ENCODE results near the gene SHCBP1.

Gene SHCBP1

DNA sequence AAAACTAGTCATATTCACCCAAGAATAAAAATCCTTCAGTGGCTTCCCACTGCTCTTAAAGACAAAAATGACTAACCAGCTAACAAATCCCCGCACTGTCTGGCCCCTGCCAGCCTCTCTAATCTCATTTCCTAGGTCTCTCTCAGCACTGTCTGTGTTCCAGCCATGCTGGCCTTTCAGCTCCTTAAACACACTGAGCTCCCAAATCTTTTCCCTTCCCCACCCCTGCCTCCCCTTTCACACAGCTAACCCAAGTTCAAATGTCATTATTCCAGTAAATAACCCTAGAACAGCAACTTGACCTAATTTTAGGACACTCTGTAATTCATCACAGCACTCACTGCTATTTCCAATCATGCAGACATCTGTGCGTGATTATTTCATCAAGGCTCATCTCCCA is 7.8 kb downstream of the SHCBP1 start:
- no peak for DNase-seq

GRCh38 chr16:46612121-46612520 is 9.1 kb downstream of the SHCBP1 start:
- no peak for DNase-seq

- DNase-seq: no peak
These were observed 13.7 kb downstream of the SHCBP1 start for GRCh38 chr16:46607529-46607928.

DNA sequence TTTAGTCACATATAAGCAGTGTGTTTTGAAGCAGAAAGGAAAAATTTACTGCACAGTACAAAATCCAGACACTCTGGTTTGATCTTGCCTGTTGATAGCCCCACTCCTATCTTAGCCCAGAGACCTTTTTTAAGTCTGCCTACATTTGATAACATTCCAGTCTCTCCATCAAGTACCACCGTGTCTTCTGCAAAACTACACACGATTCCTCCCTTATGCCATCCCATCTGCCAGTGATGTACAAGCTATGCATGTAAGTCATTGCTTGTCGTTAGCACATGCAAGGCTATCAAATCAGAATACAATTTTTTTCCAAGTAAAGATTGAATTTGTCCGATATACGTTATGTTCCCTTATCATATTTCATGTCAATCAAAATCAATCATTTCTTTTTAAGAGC is 14.9 kb downstream of the SHCBP1 start:
- no peak for DNase-seq

DNA sequence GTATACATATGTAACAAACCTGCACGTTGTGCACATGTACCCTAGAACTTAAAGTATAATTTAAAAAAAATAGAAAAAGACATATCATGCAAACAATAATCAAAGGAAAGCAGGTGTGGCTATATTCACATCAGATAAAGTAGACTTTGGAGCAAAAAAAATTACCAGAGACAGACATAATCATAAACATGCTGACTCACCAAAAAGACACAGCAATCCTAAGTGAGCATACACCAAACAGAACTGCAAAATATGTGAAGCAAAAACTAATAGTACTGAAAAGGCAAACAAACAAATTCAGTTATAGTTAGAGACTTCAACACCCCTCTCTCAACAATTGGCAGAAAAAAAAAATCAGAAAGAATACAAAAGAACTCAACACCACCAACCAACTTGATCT is 29.9 kb downstream of the SHCBP1 start:
- DNase-seq: no peak

DNA sequence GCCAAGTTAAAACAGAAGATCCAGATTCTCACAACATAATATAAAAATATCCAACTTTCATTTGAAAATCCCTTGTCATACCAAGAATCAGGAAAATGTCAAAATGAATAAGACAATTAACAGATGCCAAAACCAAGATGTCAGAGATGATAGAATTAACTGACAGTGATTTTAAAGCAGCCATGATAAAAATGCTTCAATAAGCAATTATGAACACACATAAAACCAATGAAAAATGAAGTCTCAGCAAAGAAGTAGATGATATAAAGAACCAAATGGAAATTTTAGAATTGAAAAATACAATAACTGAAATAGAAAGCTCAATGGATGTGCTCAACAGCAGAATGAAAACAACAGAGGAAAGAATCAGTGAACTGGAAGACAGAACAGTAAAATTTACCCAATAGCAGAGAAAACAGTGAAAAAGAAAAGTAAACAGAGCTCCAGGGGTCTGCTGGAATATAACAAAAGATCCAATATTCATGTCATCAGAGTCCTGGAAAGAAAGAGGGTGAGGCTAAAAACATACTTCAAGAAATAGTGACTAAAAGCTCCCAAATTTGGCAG is 35.1 kb downstream of the SHCBP1 start:
- DNase-seq: no peak

GRCh38 chr16:46583036-46583435 is 38.1 kb downstream of the SHCBP1 start:
- DNase-seq: no peak

DNA sequence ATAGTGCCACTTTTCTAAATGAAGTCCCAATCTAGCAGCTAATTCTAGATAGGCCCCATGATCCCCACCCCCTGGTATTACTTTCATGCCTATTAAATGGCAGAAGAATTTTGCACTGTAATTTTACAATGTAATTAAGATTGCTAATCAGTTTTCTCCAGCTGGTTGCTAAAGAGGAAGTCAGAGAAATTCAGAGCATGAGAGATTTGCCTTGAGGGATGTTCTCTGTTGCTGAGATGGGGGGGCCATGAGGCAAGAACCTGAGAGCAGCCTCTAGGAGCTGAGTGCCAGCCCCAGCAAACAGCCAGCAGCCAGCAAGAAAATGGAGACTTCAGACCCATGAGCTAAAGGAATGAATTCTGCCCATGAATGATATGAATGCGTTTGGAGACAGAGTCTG is 38.9 kb downstream of the SHCBP1 start:
- no peak for DNase-seq

DNA sequence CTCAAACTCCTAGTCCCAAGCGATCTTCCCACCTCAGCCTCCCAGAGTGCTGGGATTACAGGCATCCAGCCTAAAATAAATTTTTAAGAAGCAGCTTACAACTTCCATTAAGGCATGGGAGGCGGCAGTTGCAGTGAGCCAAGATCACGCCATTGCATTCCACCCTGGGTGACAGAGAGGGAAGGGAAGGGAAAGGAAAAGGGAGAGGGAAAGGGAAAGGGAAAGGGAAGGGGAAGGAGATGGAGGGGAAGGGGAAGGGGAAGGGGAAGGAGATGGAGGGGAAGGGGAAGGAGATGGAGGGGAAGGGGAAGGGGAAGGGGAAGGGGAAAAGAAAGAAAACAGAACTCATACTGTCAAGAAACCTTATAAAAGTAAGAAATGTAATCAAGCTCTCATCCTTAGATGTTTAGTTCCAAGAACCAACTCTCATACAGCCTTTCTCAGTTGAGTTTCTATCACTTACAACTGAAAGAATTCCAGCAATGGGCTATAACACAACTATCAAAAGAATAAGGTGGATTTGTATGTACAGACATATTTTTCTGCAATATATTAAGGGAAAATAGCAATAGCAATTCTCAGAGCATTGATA is 43.1 kb downstream of the SHCBP1 start:
- DNase-seq: no peak

GRCh38 chr16:46573834-46574159 is 47.4 kb downstream of the SHCBP1 start:
- no peak for DNase-seq

DNA sequence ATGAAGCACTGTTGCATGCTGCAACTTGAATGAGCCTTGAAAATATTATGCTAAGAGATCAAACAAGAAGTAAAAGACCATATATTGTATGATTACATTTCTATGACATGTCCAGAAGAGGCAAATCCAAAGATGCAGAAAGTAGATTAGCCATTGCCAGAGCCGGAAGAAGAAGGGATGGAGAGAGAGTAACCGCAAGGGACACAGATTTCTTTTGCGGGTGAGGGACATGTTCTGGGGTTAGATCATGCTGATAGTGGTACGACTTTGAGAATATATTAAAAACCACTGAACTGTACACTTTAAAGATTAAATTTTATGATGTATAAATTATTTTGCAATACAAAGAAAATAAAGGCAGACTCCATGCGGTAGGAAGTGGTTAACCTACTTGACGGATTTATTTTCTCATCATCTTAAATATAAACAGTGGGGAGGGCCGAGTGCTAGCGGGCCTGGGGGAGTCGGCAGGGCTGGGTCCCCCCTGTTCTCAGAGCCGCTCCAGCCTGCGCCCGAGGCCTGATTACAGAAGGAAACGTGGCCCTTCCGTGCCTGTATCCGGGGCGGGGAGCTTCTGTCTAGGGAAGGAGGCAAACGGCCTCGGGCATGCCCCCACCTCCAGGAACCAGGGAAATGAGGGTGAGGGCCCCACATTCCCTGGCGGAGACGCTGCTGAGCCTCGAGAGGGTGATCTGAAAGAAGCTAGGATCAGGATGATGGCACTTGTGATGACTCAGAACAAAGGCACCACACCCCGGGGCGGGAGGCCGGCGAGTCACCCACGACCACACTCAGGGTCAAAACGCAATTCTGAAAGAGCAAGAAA is 48.0 kb downstream of the SHCBP1 start:
- DNase-seq: peak; percentile 74

DNA sequence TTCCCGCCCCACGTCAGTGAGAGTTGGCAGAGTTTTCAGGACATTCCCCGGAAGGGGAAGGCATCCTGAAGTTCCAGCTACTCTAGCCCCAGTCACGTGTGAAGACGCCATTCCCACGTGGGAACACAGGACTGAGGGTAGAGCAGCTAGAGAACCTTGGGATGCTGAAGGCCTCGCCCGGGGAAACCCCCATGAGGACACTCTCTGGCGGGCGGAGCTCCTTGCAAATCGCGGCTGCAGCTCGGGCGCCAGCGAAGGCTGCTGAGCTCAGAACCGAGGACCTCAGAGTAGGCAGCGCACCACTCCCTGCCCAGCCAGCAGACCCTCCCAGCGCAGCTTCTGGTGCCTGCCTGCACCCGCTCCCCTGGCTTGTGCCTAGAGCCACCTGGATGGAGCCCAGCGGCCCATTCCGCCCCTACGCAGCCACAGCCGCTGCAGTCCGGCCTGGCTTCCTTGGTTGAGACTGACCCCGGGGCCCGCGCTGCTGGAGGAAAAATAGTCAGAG is 51.9 kb downstream of the SHCBP1 start:
- no peak for DNase-seq

DNA sequence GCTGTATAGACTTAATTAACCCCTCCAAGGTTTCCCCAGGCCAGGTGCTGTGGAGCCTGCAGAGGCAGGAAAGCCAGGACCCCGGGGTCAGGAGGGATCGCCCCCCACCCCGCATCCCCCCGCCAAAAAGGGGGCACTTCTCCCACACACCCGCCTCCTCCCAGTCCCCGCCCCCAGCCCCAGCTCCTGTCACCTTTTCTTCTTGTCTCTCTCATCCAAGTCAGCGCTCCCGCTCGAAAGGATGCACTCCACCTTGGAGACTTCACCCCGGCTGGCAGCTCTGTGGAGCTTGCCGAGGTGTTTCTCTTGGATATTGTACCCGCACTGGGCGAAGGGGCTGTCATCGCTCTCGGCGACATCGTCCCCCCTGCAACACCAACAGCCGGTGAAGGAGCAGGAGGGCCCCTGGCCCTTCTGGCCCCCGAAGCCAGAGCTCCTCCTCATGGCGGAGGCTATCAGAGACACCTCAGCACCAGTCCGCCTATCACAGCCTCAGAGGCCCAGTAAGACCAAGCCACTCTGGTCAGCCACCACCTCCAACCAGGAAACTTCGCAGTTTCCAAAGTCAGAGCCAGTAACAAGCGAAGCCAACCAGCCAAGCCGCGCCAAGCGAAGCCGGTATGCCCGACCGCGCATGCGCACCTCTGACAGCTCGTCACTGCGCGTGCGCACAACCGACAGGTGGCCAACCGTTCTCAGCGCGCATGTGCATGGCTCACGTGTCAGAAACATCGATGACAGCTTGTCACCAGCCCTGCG is 52.5 kb downstream of the SHCBP1 start:
- no peak for DNase-seq

GRCh38 chr16:46562979-46563378 is 58.2 kb downstream of the SHCBP1 start:
- DNase-seq: no peak

DNA sequence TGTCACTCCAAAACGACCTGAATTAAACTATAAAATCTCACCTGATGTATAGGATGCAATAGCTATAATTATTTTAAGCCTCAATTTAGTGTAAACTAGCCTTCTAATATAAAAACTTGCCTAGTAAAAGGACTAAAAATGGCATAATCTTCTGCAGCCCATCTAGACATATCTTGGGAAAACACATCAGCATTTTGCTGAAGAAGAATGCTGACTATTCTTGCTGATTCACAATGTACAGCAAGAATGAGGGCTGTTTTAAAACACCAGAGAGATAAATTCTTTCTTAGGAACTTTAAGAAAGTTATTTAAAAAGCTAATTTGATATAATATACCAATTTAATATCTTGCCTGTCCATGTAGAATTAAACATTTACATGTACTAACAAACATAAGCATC is 63.2 kb downstream of the SHCBP1 start:
- DNase-seq: no peak

GRCh38 chr16:46555951-46556350 is 65.2 kb downstream of the SHCBP1 start:
- DNase-seq: no peak

- DNase-seq: peak; percentile 48
These were observed 66.7 kb downstream of the SHCBP1 start for GRCh38 chr16:46554435-46554834.

DNA sequence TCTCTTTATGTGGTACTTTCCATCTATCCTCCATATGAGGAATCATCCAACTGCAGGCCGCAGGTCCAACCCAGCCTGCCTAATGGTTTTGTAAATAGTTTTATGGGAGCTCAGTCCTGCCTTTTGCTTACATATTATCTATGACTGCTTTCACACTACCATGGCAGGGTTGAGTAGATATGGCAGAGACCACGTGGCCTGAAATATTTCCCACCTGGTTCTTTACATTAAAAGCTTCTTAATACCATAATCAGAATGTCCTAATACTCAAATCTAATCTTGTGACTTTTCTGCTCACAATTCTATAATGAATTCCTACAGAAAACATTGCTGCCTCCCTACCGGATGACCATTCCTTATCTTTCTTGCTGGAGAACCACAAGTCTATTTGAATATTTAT is 71.7 kb downstream of the SHCBP1 start:
- no peak for DNase-seq
